Stomach smooth muscle (tissue), 2 donors: ENCODE data around the gene USP14.

Source experiments
- H3K27ac ChIP-seq: one replicate; pipeline ENCODE4 v1.7.0; 2013; ENCODE audit warnings: mild to moderate bottlenecking, low read length, inconsistent platforms
- H3K27me3 ChIP-seq, 2 donors: one replicate each; pipeline ENCODE4 v1.7.0; 2013; ENCODE audit warnings: low read length in 2 of 2; ENCODE audit not compliant: insufficient read depth in 2 of 2, control insufficient read depth in 1 of 2
- H3K36me3 ChIP-seq, 2 donors: one replicate each; pipeline ENCODE4 v1.7.0; 2013; ENCODE audit warnings: low read length in 2 of 2; ENCODE audit not compliant: control insufficient read depth in 2 of 2, insufficient read depth in 2 of 2
- H3K4me1 ChIP-seq: one replicate; pipeline ENCODE4 v1.7.0; 2013; ENCODE audit warnings: low read length; ENCODE audit not compliant: control insufficient read depth, insufficient read depth
- H3K4me3 ChIP-seq, 2 donors: one replicate each; pipeline ENCODE4 v1.7.0; 2013; ENCODE audit warnings: low read length in 2 of 2
- H3K9ac ChIP-seq, 2 donors: one replicate each; pipeline ENCODE4 v1.7.0; 2013; ENCODE audit warnings: low read length in 2 of 2, mild to moderate bottlenecking in 1 of 2
- H3K9me3 ChIP-seq, 2 donors: one replicate each; pipeline ENCODE4 v1.7.0; 2013; ENCODE audit warnings: low read length in 2 of 2; ENCODE audit not compliant: control insufficient read depth in 2 of 2
- donor health status: healthy.
- donor health status: Pancreatic carcinoma.

Gene USP14

GRCh38 chr18:261398-262073, 103.2 kb downstream of the USP14 start:
- Histone ChIP-seq H3K27ac (no peak overlapping the region), H3K4me1 (no peaks in the 10 kb centered on the region), H3K4me3 (no peak overlapping the region), H3K9ac (no peak overlapping the region), H3K27me3 (no peaks in the 10 kb centered on the region), H3K36me3 (peaks cover 18 to 36% of the 10 kb centered on the region in 2 donors), H3K9me3 (no peaks in the 10 kb centered on the region)
